Stimulated activated naive CD8-positive, alpha-beta T cell treated with anti-CD3 and anti-CD28 coated beads, Interleukin-15, amount 100 ng/mL, for 72 hours (primary cell): Measurements from ENCODE around the gene CCDC39.

Experiments used
- ATAC-seq: fragments of 150-1000 bp; cut with Tn5 transposase; 2 replicates; pipeline ENCODE4 v1.10.0; 2021; ENCODE audit warnings: mild to moderate bottlenecking, moderate library complexity
- DNase-seq, 2 donors: peaks; one replicate each; pipeline ENCODE4 v3.0.0; 2021 to 2022
- H3K27ac Mint-ChIP-seq, 2 donors: one replicate each; pipeline ENCODE4 v1.8.0; 2022; ENCODE audit warnings: mild to moderate bottlenecking in 2 of 2, mixed read lengths in 2 of 2, moderate library complexity in 2 of 2
- H3K27me3 Mint-ChIP-seq: one replicate; pipeline ENCODE4 v1.8.0; 2022; ENCODE audit warnings: mixed read lengths
- H3K4me1 Mint-ChIP-seq: one replicate; pipeline ENCODE4 v1.8.0; 2022; ENCODE audit warnings: mild to moderate bottlenecking, mixed read lengths
- H3K4me3 Mint-ChIP-seq, 2 donors: one replicate each; pipeline ENCODE4 v1.8.0; 2022; ENCODE audit warnings: mild to moderate bottlenecking in 2 of 2, mixed read lengths in 2 of 2, moderate library complexity in 1 of 2
- H3K9me3 Mint-ChIP-seq, 2 donors: one replicate each; pipeline ENCODE4 v1.8.0; 2022; ENCODE audit warnings: mixed read lengths in 2 of 2

The CCDC39 gene

GRCh38 chr3:180679178-180680096 is at the start of gene CCDC39:
Gene CCDC39, minus strand, starts transcription at chr3:180679489. Its CDS starts 109 bp downstream, at chr3:180679380.
- DNase-seq (peak; percentile 62 to 68), ATAC-seq (peak; percentile 93)
- H3K27ac Mint-ChIP-seq: peak within 1 kb of the TSS; percentile 66 to 72
- H3K4me1 Mint-ChIP-seq: peaks cover 10% of the 10 kb centered on the region
- H3K9me3 Mint-ChIP-seq: no peaks in the 10 kb centered on the region
- H3K27me3 Mint-ChIP-seq: peaks cover 51% of the 10 kb centered on the region
- H3K4me3 Mint-ChIP-seq: peak within 1 kb of the TSS; percentile 90 to 93

- Mint-ChIP-seq H3K9me3 (peaks cover 0 to 5% of the 10 kb centered on the region in 2 donors), H3K4me1 (no peaks in the 10 kb centered on the region), H3K27me3 (peaks cover 3% of the 10 kb centered on the region), H3K4me3 (no peak overlapping the region), H3K27ac (no peak overlapping the region)
- ATAC-seq: no peak
- no peak for DNase-seq
Measured at GRCh38 chr3:180720012-180720411, 40.7 kb upstream of the CCDC39 start.

- H3K27ac Mint-ChIP-seq: no peak overlapping the region
- peaks cover 10% of the 10 kb centered on the region for H3K27me3 Mint-ChIP-seq
- ATAC-seq (no peak), DNase-seq (no peak)
- H3K4me1 Mint-ChIP-seq: no peaks in the 10 kb centered on the region
- H3K4me3 Mint-ChIP-seq: no peak overlapping the region
- H3K9me3 Mint-ChIP-seq: no peaks in the 10 kb centered on the region
Measured at GRCh38 chr3:180707896-180708295, 28.6 kb upstream of the CCDC39 start.

GRCh38 chr3:180705619-180706018 is 26.3 kb upstream of the CCDC39 start:
- Mint-ChIP-seq H3K27me3 (peaks cover 22% of the 10 kb centered on the region), H3K4me3 (no peak overlapping the region), H3K4me1 (no peaks in the 10 kb centered on the region), H3K9me3 (no peaks in the 10 kb centered on the region), H3K27ac (no peak overlapping the region)
- no peak for ATAC-seq
- DNase-seq: no peak

- no peaks in the 10 kb centered on the region for H3K9me3 Mint-ChIP-seq
- DNase-seq (no peak), ATAC-seq (no peak)
- H3K27ac Mint-ChIP-seq: no peak overlapping the region
- H3K4me3 Mint-ChIP-seq: no peak overlapping the region
- peaks cover 27% of the 10 kb centered on the region for H3K27me3 Mint-ChIP-seq
- H3K4me1 Mint-ChIP-seq: no peaks in the 10 kb centered on the region
Measured at GRCh38 chr3:180704532-180704931, 25.2 kb upstream of the CCDC39 start.

- Mint-ChIP-seq H3K27ac (no peak overlapping the region), H3K4me3 (no peak overlapping the region), H3K27me3 (peaks cover 31% of the 10 kb centered on the region), H3K4me1 (no peaks in the 10 kb centered on the region), H3K9me3 (no peaks in the 10 kb centered on the region)
- ATAC-seq (no peak), DNase-seq (no peak)
Measured at GRCh38 chr3:180700941-180701340, 21.7 kb upstream of the CCDC39 start.

GRCh38 chr3:180698760-180699270 is 19.5 kb upstream of the CCDC39 start:
- no peaks in the 10 kb centered on the region for H3K4me1 Mint-ChIP-seq
- no peak for ATAC-seq
- no peaks in the 10 kb centered on the region for H3K9me3 Mint-ChIP-seq
- H3K27ac Mint-ChIP-seq: no peak overlapping the region
- H3K4me3 Mint-ChIP-seq: no peak overlapping the region
- DNase-seq: no peak
- H3K27me3 Mint-ChIP-seq: peaks cover 25% of the 10 kb centered on the region

- Mint-ChIP-seq H3K4me1 (no peaks in the 10 kb centered on the region), H3K27me3 (peaks cover 28% of the 10 kb centered on the region)
Measured at GRCh38 chr3:180694321-180694720, 15.0 kb upstream of the CCDC39 start.

GRCh38 chr3:180693656-180694055 is 14.4 kb upstream of the CCDC39 start:
- H3K9me3 Mint-ChIP-seq: no peaks in the 10 kb centered on the region
- H3K4me1 Mint-ChIP-seq: no peaks in the 10 kb centered on the region
- no peak overlapping the region for H3K27ac Mint-ChIP-seq
- peaks cover 25% of the 10 kb centered on the region for H3K27me3 Mint-ChIP-seq
- no peak overlapping the region for H3K4me3 Mint-ChIP-seq
- DNase-seq (no peak), ATAC-seq (no peak)

More at GRCh38 chr3:180694321-180694720, 15.0 kb upstream of the CCDC39 start:
- Mint-ChIP-seq H3K4me3 (no peak overlapping the region), H3K9me3 (no peaks in the 10 kb centered on the region), H3K27ac (peak overlapping the region in 1 of 2 donors; percentile 72)
- no peak for ATAC-seq
- DNase-seq: no peak

GRCh38 chr3:180690061-180690460 is 10.8 kb upstream of the CCDC39 start:
- H3K27me3 Mint-ChIP-seq: peaks cover 48% of the 10 kb centered on the region
- H3K4me1 Mint-ChIP-seq: no peaks in the 10 kb centered on the region
- H3K27ac Mint-ChIP-seq: no peak overlapping the region
- H3K9me3 Mint-ChIP-seq: no peaks in the 10 kb centered on the region
- DNase-seq: no peak
- no peak for ATAC-seq
- H3K4me3 Mint-ChIP-seq: no peak overlapping the region

- no peak for DNase-seq
- H3K4me1 Mint-ChIP-seq: no peaks in the 10 kb centered on the region
- ATAC-seq: no peak
- peaks cover 46% of the 10 kb centered on the region for H3K27me3 Mint-ChIP-seq
- H3K4me3 Mint-ChIP-seq: no peak overlapping the region
- no peaks in the 10 kb centered on the region for H3K9me3 Mint-ChIP-seq
- H3K27ac Mint-ChIP-seq: no peak overlapping the region
Measured at GRCh38 chr3:180684807-180685206, 5.5 kb upstream of the CCDC39 start.

- no peak for ATAC-seq
- Mint-ChIP-seq H3K27me3 (peaks cover 56% of the 10 kb centered on the region), H3K4me3 (no peak overlapping the region)
Measured at GRCh38 chr3:180683816-180684215, 4.5 kb upstream of the CCDC39 start.

GRCh38 chr3:180680097-180680430 is 775 bp upstream of the CCDC39 start:
- Mint-ChIP-seq H3K9me3 (no peaks in the 10 kb centered on the region), H3K4me3 (peak overlapping the region; percentile 90 to 93), H3K27ac (peak overlapping the region in 1 of 2 donors; percentile 48), H3K27me3 (peaks cover 55% of the 10 kb centered on the region), H3K4me1 (peaks cover 10% of the 10 kb centered on the region)
- ATAC-seq (peak; percentile 70), DNase-seq (peak in 1 of 2 donors; percentile 51)

More at GRCh38 chr3:180683816-180684215, 4.5 kb upstream of the CCDC39 start:
- Mint-ChIP-seq H3K9me3 (no peaks in the 10 kb centered on the region), H3K27ac (no peak overlapping the region), H3K4me1 (peaks cover 6% of the 10 kb centered on the region)
- DNase-seq: no peak

GRCh38 chr3:180678231-180678630 is 1.1 kb downstream of the CCDC39 start:
- Mint-ChIP-seq H3K9me3 (no peaks in the 10 kb centered on the region), H3K4me3 (peak overlapping the region in 1 of 2 donors; percentile 93)

GRCh38 chr3:180661444-180661843 is 17.8 kb downstream of the CCDC39 start:
- no peak overlapping the region for H3K27ac Mint-ChIP-seq
- DNase-seq: no peak
- no peak for ATAC-seq
- peaks cover 11% of the 10 kb centered on the region for H3K27me3 Mint-ChIP-seq
- no peaks in the 10 kb centered on the region for H3K4me1 Mint-ChIP-seq
- no peak overlapping the region for H3K4me3 Mint-ChIP-seq
- H3K9me3 Mint-ChIP-seq: no peaks in the 10 kb centered on the region

More at GRCh38 chr3:180678231-180678630, 1.1 kb downstream of the CCDC39 start:
- H3K27me3 Mint-ChIP-seq: peaks cover 42% of the 10 kb centered on the region
- no peak overlapping the region for H3K27ac Mint-ChIP-seq
- no peak for ATAC-seq
- DNase-seq: no peak
- H3K4me1 Mint-ChIP-seq: peaks cover 10% of the 10 kb centered on the region

- Mint-ChIP-seq H3K27ac (no peak overlapping the region), H3K4me1 (no peaks in the 10 kb centered on the region), H3K4me3 (no peak overlapping the region), H3K9me3 (no peaks in the 10 kb centered on the region), H3K27me3 (peaks cover 32% of the 10 kb centered on the region)
- DNase-seq (no peak), ATAC-seq (no peak)
Measured at GRCh38 chr3:180657094-180657493, 22.2 kb downstream of the CCDC39 start.
